ENCODE results near the gene MTERF4.

DNA sequence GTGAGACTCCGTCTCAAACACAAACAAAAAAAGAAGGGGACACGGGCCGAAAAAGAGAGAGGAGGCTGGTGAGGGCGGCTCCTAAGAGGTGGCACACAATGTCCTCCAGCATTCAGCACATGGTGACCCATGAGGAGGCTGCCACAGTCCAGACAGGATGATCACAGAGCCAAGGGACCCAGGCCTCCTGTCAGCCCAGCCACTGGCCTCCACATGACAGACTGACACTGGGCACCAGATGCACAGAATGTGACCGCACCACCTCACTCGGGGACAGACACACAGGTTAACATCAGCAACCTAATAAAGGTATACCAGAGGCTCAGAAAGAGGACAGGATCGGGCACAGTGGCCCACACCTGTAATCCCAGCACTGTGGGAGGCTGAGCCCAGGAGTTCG is 26.2 kb upstream of the MTERF4 start:
- TF ChIP-seq, protein P1, sequence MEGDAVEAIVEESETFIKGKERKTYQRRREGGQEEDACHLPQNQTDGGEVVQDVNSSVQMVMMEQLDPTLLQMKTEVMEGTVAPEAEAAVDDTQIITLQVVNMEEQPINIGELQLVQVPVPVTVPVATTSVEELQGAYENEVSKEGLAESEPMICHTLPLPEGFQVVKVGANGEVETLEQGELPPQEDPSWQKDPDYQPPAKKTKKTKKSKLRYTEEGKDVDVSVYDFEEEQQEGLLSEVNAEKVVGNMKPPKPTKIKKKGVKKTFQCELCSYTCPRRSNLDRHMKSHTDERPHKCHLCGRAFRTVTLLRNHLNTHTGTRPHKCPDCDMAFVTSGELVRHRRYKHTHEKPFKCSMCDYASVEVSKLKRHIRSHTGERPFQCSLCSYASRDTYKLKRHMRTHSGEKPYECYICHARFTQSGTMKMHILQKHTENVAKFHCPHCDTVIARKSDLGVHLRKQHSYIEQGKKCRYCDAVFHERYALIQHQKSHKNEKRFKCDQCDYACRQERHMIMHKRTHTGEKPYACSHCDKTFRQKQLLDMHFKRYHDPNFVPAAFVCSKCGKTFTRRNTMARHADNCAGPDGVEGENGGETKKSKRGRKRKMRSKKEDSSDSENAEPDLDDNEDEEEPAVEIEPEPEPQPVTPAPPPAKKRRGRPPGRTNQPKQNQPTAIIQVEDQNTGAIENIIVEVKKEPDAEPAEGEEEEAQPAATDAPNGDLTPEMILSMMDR (conservative IDR thresholded peaks at IDR 0.05 in 1 of 2, IDR thresholded peaks at IDR 0.05 in 1 of 2; ENCODE audit: extremely low read depth in 1 of 2, insufficient read depth in 1 of 2, low read depth in 1 of 2, low read length in 2 of 2) = no peak
- no peak for TF ChIP-seq EZH2 (IDR thresholded peaks at IDR 0.05; ENCODE audit: borderline replicate concordance, low read length)
